Neural progenitor cell (in vitro differentiated cells): ENCODE data around the gene OR7C1.

Experiments used
- CTCF ChIP-seq: fragments of 200-600 bp; sonication (generic); IDR thresholded peaks from 2 replicates; pipeline ENCODE4 v1.5.1; 2017; ENCODE audit warnings: antibody characterized with exemption, mild to moderate bottlenecking
- EZH2 ChIP-seq: fragments of 200-600 bp; sonication (generic); IDR thresholded peaks from 2 replicates; pipeline ENCODE4 v1.6.1; 2017; ENCODE audit warnings: antibody characterized with exemption, mild to moderate bottlenecking, moderate library complexity
- EZH2phosphoT487 ChIP-seq: fragments of 200-600 bp; sonication (generic); IDR thresholded peaks from 2 replicates; pipeline ENCODE4 v1.6.1; 2017; ENCODE audit warnings: antibody characterized with exemption

DNA sequence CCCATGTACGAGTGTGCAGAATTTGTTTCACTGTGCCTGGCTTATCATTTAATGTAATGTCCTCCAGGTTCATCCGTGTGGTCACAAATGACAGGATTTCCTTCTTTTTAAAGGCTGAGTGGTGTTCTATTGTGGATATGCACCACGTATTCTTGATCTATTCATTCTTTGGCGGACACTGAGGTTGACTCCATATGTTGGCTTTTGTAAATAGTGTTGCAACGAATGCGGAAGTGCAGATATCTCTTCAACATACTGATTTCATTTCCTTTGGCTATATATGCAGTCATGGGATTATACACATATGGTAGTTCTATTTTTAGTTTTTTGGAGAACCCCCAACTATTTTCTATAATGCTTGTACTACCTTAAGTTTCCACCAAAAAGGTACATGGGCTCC is 13.0 kb downstream of the OR7C1 start:
- TF ChIP-seq CTCF (no peak), EZH2 (no peak), EZH2phosphoT487 (no peak)
